ENCODE measurements around the gene CCDC142. TPM values are rescaled to one million over a fixed set of nuclear protein-coding genes. Genes with fewer than 3 reads are reported as not detected.

Gene CCDC142
- total and polyA plus RNA-seq, 10 of the 15 experiments (the other 5 are each of a cell fraction or from before 2014, with no cell fraction given) = 0.93 to 16.9 (median 9.0) TPM

- FAIRE-seq = no peak
- H3K27me3 ChIP-seq (replicated peaks in 1 of 2; ENCODE audit: control insufficient read depth in 2 of 2, insufficient read depth in 2 of 2, low read length in 1 of 2) = peaks cover 0 to 1% of the 10 kb centered on the region in 2 experiments; a peak in 1 of 4 replicates
- no peaks in the 10 kb centered on the region for H3K36me3 ChIP-seq (ENCODE audit: control insufficient read depth in 2 of 2, insufficient read depth in 2 of 2, low read length in 1 of 2)
- CTCF ChIA-PET = interaction anchor here (0.9 to 1.1 kb wide), 3 partner anchors 9 to 113 kb away, joined by 3 read pairs; partner anchors contain the start of genes CCDC142 and TTC31
- ATAC-seq = no peak
- H3K4me1 ChIP-seq (ENCODE audit: control insufficient read depth, insufficient read depth, low read length) = no peaks in the 10 kb centered on the region
- H3K27ac ChIP-seq (ENCODE audit: control insufficient read depth, insufficient read depth) = no peak overlapping the region
- no peak overlapping the region for H2AFZ ChIP-seq (ENCODE audit: control insufficient read depth, low read depth, low read length)
- H3K4me2 ChIP-seq (ENCODE audit: control insufficient read depth, insufficient read depth) = no peak overlapping the region
- no TSS peak for BruUV-seq (replicated peaks)
- H3K9ac ChIP-seq (ENCODE audit: control insufficient read depth, insufficient read depth, low read length) = no peak overlapping the region
- H3K4me3 ChIP-seq = no peak overlapping the region
- no peaks in the 10 kb centered on the region for H3K79me2 ChIP-seq (ENCODE audit: control insufficient read depth, insufficient read depth, low read length)
- POLR2A ChIA-PET = no interaction called here
- intact Hi-C loops (cut with micrococcal nuclease; ENCODE audit: unreplicated experiment) = no loop called here
- no peak for DNase-seq (ENCODE audit: low read depth, low spot score)
- WGBS (ENCODE audit: insufficient coverage, insufficient replicate concordance, low lambda C conversion rate, missing lambda C conversion rate) = 87% methylated on average over 5 of the region's 5 CpGs
- RAD21 ChIA-PET (ENCODE audit: unreplicated experiment) = no interaction called here
- TF ChIP-seq TARDBP (IDR thresholded peaks at IDR 0.05; ENCODE audit: borderline replicate concordance) (no peak), SP1 (IDR thresholded peaks at IDR 0.05; ENCODE audit: low read depth, low read length) (no peak), SREBF1 (IDR thresholded peaks at IDR 0.05; ENCODE audit: low read length) (no peak), KAT2A (conservative IDR thresholded peaks at IDR 0.05; ENCODE audit: control insufficient read depth, low read depth, low read length) (no peak), IKZF1 (conservative IDR thresholded peaks at IDR 0.05) (no peak), EED (IDR thresholded peaks at IDR 0.05; ENCODE audit: low read depth) (no peak), BACH1 (IDR thresholded peaks at IDR 0.05; ENCODE audit: borderline replicate concordance) (no peak), ZNF592 (IDR thresholded peaks at IDR 0.05) (no peak), CBX3 (IDR thresholded peaks at IDR 0.05; ENCODE audit: borderline replicate concordance, low read depth) (no peak), POLR2AphosphoS5 (IDR thresholded peaks at IDR 0.05; ENCODE audit: low read length) (no peak), DPF2 (IDR thresholded peaks at IDR 0.05) (no peak), NRF1 (conservative IDR thresholded peaks at IDR 0.05; ENCODE audit: low read depth, low read length) (no peak)
- TF ChIP-seq, protein P1, sequence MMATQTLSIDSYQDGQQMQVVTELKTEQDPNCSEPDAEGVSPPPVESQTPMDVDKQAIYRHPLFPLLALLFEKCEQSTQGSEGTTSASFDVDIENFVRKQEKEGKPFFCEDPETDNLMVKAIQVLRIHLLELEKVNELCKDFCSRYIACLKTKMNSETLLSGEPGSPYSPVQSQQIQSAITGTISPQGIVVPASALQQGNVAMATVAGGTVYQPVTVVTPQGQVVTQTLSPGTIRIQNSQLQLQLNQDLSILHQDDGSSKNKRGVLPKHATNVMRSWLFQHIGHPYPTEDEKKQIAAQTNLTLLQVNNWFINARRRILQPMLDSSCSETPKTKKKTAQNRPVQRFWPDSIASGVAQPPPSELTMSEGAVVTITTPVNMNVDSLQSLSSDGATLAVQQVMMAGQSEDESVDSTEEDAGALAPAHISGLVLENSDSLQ (IDR thresholded peaks at IDR 0.05) = no peak
- SMC1A ChIA-PET (ENCODE audit: uncharacterized antibody, unreplicated experiment) = interaction anchor here (0.8 kb wide), 1 partner anchor 11 kb away, joined by 3 read pairs; no protein-coding TSS in a partner anchor
- H3K9me3 ChIP-seq (replicated peaks; ENCODE audit: control insufficient read depth, insufficient read depth, low read length) = no peaks in the 10 kb centered on the region
- in situ Hi-C loops (cut with MboI) = no loop called here
- H4K20me1 ChIP-seq (ENCODE audit: control insufficient read depth, insufficient read depth) = no peaks in the 10 kb centered on the region
Observed at GRCh38 chr2:74447230-74447999, 35.4 kb downstream of the CCDC142 start.

All from GM12878 (cell line).